CD4-positive, alpha-beta T cell treated with Interleukin-10 for 1 hour (primary cell): ENCODE results near the gene AFAP1L2.

ENCODE experiments used
- DNase-seq: peaks from one replicate; pipeline ENCODE4 v3.0.0-alpha.2; 2020

Gene AFAP1L2, protein sequence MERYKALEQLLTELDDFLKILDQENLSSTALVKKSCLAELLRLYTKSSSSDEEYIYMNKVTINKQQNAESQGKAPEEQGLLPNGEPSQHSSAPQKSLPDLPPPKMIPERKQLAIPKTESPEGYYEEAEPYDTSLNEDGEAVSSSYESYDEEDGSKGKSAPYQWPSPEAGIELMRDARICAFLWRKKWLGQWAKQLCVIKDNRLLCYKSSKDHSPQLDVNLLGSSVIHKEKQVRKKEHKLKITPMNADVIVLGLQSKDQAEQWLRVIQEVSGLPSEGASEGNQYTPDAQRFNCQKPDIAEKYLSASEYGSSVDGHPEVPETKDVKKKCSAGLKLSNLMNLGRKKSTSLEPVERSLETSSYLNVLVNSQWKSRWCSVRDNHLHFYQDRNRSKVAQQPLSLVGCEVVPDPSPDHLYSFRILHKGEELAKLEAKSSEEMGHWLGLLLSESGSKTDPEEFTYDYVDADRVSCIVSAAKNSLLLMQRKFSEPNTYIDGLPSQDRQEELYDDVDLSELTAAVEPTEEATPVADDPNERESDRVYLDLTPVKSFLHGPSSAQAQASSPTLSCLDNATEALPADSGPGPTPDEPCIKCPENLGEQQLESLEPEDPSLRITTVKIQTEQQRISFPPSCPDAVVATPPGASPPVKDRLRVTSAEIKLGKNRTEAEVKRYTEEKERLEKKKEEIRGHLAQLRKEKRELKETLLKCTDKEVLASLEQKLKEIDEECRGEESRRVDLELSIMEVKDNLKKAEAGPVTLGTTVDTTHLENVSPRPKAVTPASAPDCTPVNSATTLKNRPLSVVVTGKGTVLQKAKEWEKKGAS

DNA sequence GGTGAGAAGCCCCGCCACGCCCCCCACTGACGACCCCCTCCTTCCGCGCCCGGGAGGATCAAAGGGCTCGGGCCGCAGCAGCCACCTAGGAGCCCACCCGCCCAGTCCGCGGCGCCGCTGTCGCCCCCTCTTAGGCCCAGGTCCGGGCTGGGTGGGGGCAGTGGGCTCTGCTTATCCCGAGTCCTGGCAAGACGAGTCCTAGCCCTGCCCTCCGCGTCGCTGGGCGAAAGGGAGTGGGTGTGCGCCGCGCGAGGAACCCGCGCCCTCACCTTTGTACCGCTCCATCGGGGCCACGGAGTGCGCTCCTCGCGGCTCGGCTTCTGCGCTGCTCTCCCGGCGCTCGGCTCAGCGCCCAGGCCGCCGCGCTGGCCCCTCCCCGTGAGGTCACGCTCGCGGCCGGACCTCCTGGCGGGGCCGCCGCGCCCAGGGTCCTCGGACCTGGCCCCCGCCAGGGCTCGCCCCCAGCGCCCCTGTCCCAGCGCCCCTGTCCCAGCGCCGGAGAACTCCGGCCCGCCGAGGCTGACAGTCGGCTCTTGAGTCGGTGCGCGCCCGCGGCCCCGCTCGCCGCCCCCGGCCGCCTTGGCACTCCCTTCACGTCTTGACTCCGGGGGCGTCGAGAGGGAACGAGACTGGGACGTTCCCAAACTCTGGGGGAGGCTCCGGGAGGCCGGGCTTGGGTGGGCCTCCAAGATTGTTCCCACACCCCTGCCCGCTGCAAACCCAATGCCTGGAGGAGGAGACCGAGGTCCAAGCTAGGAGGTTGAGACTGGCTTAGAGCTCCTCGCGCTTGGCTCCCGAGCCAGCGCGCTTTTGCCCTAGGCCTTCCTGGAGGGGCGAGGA lies at the start of gene AFAP1L2:
AFAP1L2 (minus strand) TSS at position 332 of the 840 bp plus-strand sequence; CDS start at position 285, 47 bp downstream.
- no peak for DNase-seq

DNA sequence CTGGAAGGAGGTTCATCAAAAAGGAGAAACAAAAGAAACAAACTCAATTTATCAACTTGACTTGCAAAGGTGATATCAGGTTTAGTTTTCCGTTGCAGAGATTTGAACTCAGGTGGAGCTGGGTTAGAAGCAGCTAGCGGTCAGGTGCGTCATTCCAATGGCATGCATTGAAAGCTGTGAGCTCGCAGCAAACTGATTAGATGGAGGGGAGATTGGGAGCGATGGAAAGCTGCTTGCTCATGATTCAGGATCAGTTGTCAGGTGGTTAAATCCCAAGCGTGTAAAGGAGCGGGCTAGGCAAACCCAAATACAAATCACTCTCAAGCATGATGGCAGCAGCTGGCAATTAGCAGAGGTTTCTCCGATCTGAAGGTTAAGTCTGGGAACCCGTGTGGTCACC lies 49.3 kb upstream of the AFAP1L2 start:
- no peak for DNase-seq

DNA sequence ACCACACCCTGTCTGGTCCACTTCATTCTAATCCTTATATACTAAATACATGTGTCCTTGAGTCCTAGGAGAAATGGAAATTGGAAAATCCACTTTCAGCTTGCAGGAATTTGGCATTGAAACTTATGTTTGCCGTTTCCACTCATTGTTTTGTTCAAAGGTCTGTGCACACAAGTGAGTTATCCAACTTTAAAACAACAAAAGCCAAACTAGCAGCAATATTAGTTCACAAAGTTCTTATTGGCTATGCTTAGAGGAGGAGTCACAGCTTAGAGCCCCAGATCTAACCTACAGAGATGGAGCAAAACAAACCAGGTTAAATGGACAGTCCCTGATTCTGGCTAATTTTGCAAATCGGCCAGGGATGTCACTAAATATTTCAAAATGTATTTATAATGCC lies 44.6 kb upstream of the AFAP1L2 start:
- DNase-seq: no peak

DNA sequence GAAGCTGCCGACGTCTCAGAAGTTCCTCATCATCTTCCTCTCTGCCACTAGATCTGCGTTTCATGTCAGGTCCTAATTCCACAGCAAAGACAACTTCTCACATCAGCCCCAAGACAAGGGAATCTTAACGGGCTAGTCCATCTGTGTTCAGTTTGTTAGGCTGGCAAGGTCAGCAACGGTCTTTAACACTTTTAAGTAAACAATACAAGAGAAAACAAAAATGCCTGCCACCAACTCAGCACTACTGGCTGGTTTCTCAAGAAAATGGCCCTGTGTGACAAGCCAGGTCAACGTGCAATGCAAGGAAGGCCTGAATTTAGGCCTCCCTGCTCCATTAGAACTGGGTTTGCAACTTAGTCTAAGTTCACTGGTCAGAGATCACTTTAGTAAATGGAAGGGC lies 41.0 kb upstream of the AFAP1L2 start:
- no peak for DNase-seq

DNA sequence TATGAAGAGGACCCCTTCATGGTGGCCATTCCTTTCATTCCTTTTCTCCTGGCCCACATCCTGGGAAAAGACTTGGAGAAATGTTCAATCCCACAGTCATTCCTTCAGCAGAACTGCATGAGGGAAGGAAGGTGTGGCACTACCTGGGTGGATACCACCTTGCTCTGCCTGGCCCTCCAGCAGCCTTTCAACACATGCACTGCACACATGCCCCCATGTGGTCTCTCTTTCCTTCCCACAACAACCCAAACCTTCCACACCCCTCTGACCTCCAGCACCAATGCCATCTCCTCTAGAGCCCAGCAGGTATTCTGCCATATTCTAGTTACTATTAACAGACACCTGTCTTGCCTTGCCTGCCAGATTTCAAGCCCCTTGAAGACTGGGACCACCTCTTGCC lies 40.5 kb upstream of the AFAP1L2 start:
- DNase-seq: no peak

- no peak for DNase-seq
Measured at GRCh38 chr10:114442091-114442630, 37.9 kb upstream of the AFAP1L2 start.

DNA sequence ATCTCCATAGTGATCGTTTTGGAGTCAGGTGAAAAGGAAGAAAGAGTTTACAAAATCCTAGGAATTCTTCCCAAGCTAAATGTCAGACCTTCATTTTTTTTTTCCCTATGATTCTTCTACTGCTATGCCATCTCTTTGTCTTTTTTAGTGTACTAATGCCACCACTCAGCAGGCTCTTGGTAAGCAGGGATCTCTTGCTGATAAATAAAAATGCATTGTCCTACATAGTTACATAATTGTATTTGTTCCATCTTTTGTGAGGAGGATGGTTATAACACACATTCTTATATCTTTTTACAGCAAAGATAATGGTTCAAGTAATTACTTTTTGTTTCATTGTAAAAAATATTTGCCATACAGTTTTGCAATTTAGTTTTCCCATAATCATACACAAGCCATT lies 36.8 kb upstream of the AFAP1L2 start:
- no peak for DNase-seq

DNA sequence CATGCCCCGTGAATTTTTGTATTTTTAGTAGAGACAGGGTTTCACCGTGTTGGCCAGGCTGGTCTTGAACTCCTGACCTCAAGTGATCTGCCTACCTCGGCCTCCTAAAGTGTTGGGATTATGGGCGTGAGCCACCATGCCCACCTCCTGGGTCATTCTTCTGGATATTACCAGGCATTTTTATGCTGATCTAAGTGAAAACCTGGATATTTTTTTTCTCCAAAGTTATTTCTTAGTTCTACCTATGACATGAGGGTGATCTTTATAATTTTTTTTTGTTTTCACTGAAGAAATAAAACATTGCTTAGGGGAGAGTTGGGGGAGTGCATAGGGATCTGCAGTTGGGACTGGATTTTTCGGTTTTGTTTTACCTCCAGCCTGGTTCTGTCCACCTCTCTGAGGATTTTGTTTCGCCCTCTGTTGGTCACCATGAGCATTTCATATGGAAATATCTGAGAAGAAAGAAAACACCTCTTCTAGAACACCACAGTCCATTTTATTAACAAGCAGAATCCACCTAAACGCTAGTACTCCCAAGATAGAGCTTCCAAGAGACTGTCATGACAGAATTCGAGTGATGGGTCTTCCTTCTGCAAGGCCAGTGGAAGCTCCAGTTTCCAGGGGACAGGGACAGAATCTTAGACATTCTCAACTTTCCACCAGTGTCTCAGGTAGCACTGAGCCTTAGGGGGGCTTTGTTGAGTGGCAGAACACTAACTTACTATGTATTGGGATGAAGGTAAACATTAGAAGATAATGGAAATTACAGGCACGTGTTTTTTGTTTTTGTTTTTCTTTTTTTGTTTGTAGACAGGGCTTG lies 33.4 kb upstream of the AFAP1L2 start:
- no peak for DNase-seq

- DNase-seq: no peak
Measured at GRCh38 chr10:114436941-114437340, 32.6 kb upstream of the AFAP1L2 start.

DNA sequence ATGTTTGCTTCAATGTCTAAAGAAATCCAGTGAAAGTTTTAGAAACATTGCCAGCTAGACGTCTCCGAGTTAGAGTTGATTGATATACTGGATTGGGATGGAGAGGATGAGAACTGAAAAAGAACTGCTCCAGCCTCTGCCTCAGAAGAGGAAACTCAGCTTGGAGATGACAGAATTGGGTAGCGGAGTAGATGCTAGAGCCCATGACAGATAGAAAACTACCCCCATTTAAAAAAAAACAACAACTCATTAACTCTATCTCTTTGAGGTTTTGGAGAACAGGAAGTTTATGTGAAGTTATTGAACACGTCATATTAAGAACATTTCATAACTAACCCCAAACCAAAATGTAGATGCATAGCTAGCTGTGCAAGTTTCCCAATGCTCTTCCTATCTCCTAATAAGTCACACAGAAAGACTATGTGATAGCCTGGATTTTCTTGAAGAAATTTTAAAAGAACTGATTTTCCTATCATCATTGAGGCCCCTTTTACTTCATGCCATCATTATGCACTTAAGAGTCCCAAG lies 28.3 kb upstream of the AFAP1L2 start:
- DNase-seq: no peak

DNA sequence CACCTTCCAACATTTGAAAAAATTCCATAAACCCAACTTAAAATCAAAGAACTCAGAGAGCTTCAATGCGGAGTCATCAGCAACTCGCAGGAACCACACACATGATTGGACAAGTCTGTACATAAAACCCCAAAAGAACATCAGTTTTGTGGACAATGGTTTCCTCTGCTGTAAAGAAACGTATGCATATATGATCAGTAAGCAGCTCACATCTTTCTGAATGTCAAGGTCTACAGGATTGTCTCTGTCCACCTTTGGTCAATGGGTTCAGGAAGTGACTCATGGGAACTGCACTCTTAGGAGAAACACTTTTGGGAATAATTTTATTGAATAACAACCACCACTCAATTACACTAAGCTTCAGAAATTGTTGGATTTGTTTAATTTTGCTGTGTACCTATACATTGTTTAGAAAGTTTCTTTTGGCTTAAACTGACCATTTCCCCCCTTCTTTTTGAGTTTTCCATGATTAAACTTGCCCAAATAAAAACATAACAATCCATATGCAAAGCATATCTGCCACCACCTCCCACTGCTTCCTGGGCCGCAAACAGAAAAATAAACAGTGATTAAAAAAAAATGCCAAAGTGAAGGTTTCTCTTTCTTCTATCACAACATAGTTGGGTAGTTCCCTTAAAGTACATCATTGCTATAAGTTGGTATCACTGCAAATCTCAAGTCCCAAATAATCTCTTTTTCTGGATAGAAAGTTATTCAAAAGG lies 27.3 kb upstream of the AFAP1L2 start:
- DNase-seq: no peak

- no peak for DNase-seq
Measured at GRCh38 chr10:114430688-114431413, 26.5 kb upstream of the AFAP1L2 start.

- DNase-seq: no peak
Measured at GRCh38 chr10:114429581-114430335, 25.5 kb upstream of the AFAP1L2 start.

GRCh38 chr10:114427124-114427852 lies 23.0 kb upstream of the AFAP1L2 start:
- no peak for DNase-seq

- no peak for DNase-seq
Measured at GRCh38 chr10:114426476-114426875, 22.2 kb upstream of the AFAP1L2 start.

DNA sequence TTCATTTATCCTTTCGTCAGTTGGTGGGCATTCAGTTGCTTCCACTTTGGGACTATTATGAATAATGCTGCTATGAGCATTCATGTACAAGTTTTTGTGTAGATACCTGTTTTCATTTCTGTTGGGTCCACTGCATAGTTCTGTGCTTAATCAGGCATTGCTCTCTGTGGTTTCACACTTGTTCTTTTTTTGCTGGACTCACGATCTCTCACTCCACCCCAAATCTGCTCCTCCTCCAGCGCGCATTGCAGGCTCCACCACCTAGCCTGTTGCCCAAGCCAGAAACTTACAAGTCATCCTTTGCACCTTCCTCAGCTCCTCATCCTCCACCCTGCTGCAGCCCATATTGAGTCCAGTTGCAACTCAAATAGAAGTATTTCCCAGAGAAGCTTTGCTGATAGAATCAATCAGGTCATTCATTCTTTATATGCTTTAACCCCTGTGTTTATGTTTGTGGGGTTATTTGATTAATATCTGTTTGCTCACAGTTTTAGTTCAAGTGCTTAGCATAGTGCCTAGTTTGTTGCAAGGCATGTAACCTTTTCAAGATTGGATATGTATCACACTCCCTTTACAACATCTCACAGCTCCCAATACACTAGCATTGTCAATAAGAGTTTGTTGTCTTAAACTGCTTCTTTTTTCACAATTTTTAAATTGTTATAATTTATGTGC lies 16.6 kb upstream of the AFAP1L2 start:
- no peak for DNase-seq

GRCh38 chr10:114418109-114418508 lies 13.8 kb upstream of the AFAP1L2 start:
- DNase-seq: no peak
